Smooth muscle cell (in vitro differentiated cells): ENCODE results near the gene SLC44A5. TPM values are rescaled to one million over a fixed set of nuclear protein-coding genes. Genes with fewer than 3 reads are reported as not detected.
"Not testable (repeated sequence)": the region's sequence is repeated elsewhere in the genome, so short reads cannot be mapped to it uniquely, and the experiment has no call there.

Source experiments
- DNase-seq: peaks from one replicate; lab custom pipeline; 2025; ENCODE audit not compliant: unreplicated experiment; lab: John Stamatoyannopoulos, UW
- H2AFZ ChIP-seq: fragments of 200-600 bp; sonication (generic); 2 replicates; pipeline ENCODE4 v1.6.0; 2016; ENCODE audit warnings: antibody characterized with exemption, low read depth, mild to moderate bottlenecking
- H3F3A ChIP-seq: fragments of 200-600 bp; sonication (generic); 2 replicates; pipeline ENCODE4 v1.6.0; 2017; ENCODE audit warnings: antibody characterized with exemption, low read depth
- H3K27ac ChIP-seq: fragments of 200-600 bp; sonication (generic); 2 replicates; pipeline ENCODE4 v1.5.1; 2016; ENCODE audit warnings: low read depth, mild to moderate bottlenecking
- H3K27me3 ChIP-seq: fragments of 200-600 bp; sonication (generic); 2 replicates; pipeline ENCODE4 v1.6.1; 2016; ENCODE audit warnings: low read depth, mild to moderate bottlenecking
- H3K36me3 ChIP-seq: fragments of 200-600 bp; sonication (generic); 2 replicates; pipeline ENCODE4 v1.5.1; 2016; ENCODE audit warnings: low read depth
- H3K4me1 ChIP-seq: fragments of 200-600 bp; sonication (generic); 2 replicates; pipeline ENCODE4 v1.5.1; 2016; ENCODE audit warnings: low read depth
- H3K4me2 ChIP-seq: fragments of 200-600 bp; sonication (generic); 2 replicates; pipeline ENCODE4 v1.6.0; 2016; ENCODE audit warnings: mild to moderate bottlenecking
- H3K4me3 ChIP-seq: fragments of 200-600 bp; sonication (generic); 2 replicates; pipeline ENCODE4 v1.5.1; 2016; ENCODE audit warnings: mild to moderate bottlenecking
- H3K79me2 ChIP-seq: fragments of 200-600 bp; sonication (generic); 2 replicates; pipeline ENCODE4 v1.6.0; 2016; ENCODE audit warnings: low read depth, mild to moderate bottlenecking
- H3K9ac ChIP-seq: fragments of 200-600 bp; sonication (generic); 2 replicates; pipeline ENCODE4 v1.6.0; 2016; ENCODE audit warnings: low read depth
- H3K9me3 ChIP-seq: fragments of 200-600 bp; sonication (generic); replicated peaks from 2 replicates; pipeline ENCODE4 v1.5.1; 2016; ENCODE audit warnings: low read depth
- H4K20me1 ChIP-seq: fragments of 200-600 bp; sonication (generic); 2 replicates; pipeline ENCODE4 v1.6.0; 2016; ENCODE audit warnings: low read depth
- WGBS: methylation state at CpG from one replicate; pipeline ENCODE4 v1.1.7; 2016; ENCODE audit warnings: low lambda C conversion rate; 5-methylcytosine and 5-hydroxymethylcytosine counted together
- polyA plus RNA-seq: library from polyadenylated mRNA; unstranded; fragments of >200 nt; fragmentation: Nextera tagmentation; extraction: Ambion mirVana; gene quantifications from 2 replicates; pipeline ENCODE4 v1.2.1, GENCODE V29; 2016
- total RNA-seq: library from RNA; depleted of rRNA; stranded (reverse); fragments of >200 nt; gene quantifications from 2 replicates; pipeline ENCODE4 v1.2.3, GENCODE V29; 2014
- TF ChIP-seq, protein P1 (sequence below): fragments of 200-600 bp; sonication (generic); IDR thresholded peaks from 2 replicates; pipeline ENCODE4 v1.5.1; 2017; ENCODE audit warnings: borderline replicate concordance, mild to moderate bottlenecking, antibody characterized with exemption; ENCODE audit not compliant: insufficient read depth, poor library complexity, severe bottlenecking

The SLC44A5 gene
- total and polyA plus RNA-seq, 2 experiments from 2014 or later = 0.89 to 4.4 TPM

DNA sequence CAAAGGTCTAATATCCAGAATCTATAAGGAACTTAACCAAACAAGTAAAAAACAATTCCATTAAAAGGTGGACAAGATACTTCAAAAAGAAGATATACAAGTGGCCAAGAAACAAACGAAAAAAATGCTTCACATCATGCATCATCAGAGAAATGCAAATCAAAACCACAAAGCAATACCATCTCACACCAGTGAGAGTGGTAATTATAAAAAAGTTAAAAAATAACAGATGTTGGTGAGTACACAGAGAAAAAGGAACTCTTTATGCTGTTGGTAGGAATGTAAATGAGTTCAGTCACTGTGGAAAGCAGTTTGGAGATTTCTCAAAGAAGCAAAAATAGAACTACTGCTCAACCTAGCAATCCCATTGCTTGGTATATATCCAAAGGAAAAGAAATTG lies 218.6 kb downstream of the SLC44A5 start:
- no peaks in the 10 kb centered on the region for H3F3A ChIP-seq
- H3K79me2 ChIP-seq = no peaks in the 10 kb centered on the region
- H4K20me1 ChIP-seq = no peaks in the 10 kb centered on the region
- H2AFZ ChIP-seq = no peak overlapping the region
- TF ChIP-seq, protein P1, sequence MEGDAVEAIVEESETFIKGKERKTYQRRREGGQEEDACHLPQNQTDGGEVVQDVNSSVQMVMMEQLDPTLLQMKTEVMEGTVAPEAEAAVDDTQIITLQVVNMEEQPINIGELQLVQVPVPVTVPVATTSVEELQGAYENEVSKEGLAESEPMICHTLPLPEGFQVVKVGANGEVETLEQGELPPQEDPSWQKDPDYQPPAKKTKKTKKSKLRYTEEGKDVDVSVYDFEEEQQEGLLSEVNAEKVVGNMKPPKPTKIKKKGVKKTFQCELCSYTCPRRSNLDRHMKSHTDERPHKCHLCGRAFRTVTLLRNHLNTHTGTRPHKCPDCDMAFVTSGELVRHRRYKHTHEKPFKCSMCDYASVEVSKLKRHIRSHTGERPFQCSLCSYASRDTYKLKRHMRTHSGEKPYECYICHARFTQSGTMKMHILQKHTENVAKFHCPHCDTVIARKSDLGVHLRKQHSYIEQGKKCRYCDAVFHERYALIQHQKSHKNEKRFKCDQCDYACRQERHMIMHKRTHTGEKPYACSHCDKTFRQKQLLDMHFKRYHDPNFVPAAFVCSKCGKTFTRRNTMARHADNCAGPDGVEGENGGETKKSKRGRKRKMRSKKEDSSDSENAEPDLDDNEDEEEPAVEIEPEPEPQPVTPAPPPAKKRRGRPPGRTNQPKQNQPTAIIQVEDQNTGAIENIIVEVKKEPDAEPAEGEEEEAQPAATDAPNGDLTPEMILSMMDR = no peak
- no peaks in the 10 kb centered on the region for H3K9me3 ChIP-seq
- no peak overlapping the region for H3K27ac ChIP-seq
- WGBS = 76% methylated on average over 1 of the region's 1 CpG
- H3K4me3 ChIP-seq = no peak overlapping the region
- DNase-seq = no peak
- no peaks in the 10 kb centered on the region for H3K27me3 ChIP-seq
- H3K4me2 ChIP-seq = no peak overlapping the region
- H3K36me3 ChIP-seq = no peaks in the 10 kb centered on the region
- H3K4me1 ChIP-seq = no peaks in the 10 kb centered on the region
- H3K9ac ChIP-seq = no peak overlapping the region

DNA sequence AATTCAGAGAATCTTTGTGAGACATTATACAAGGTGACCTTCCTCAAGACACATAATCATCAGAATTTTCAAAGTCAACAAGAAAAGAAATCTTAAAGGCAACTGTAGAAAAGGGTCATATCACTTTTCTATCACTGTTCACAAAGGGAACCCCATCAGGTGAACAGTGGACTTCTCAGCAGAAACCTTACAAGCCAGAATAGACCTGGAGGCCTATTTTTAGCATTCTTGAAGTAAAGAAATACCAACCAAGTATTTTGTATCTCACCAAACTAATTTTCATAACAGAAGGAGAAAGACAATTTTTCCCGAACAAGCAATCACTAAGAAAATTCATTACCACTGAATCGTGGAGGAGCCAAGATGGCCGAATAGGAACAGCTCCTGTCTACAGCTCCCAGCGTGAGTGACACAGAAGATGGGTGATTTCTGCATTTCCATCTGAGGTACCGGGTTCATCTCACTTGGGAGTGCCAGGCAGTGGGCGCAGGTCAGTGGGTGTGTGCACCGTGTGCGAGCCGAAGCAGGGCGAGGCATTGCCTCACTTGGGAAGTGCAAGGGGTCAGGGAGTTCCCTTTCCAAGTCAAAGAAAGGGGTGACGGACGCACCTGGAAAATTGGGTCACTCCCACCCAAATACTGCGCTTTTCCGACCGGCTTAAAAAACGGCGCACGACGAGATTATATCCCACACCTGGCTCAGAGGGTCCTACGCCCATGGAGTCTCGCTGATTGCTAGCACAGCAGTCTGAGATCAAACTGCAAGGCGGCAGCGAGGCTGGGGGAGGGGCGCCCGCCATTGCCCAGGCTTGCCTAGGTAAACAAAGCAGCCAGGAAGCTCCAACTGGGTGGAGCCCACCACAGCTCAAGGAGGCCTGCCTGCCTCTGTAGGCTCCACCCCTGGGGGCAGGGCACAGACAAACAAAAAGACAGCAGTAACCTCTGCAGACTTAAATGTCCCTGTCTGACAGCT lies 235.2 kb downstream of the SLC44A5 start:
- not testable (repeated sequence) for H3F3A ChIP-seq, H3K9me3 ChIP-seq, H3K79me2 ChIP-seq, H4K20me1 ChIP-seq, H3K27me3 ChIP-seq, DNase-seq, H3K9ac ChIP-seq, H3K4me2 ChIP-seq, H3K4me3 ChIP-seq, H3K27ac ChIP-seq, H2AFZ ChIP-seq, H3K36me3 ChIP-seq, H3K4me1 ChIP-seq
- 76% methylated on average over 18 of the region's 25 CpGs for WGBS

DNA sequence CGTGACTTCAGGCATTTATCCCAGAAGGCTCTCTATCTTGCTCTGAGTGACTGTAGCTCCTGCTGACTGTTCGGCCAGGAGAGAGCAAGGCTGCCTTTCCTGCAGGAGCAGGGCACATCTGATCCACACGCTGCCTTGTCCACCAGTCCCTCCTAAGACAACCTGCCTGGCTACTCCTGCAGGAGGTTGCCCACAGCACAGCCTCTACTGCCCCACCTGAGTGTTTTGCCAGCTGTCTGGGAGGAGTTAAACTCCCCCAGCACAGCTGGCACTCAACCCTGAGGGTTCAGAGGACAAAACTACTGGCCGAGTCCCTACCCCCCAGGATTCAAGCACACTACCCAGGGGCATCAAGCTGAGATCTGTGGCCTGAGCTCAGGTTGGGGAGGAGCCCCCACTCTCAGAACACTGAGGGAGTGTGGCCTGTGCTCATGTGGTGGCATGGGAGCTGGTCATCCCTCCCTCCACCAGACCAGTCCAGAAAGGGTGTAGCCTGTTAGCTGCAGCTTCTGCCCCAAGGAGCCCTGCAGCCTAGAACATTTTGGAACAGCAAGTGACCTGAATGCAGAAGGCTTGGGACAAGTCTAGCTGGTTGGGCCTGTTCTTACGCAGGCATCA lies 237.3 kb downstream of the SLC44A5 start:
- no peaks in the 10 kb centered on the region for H4K20me1 ChIP-seq
- no peak overlapping the region for H3K4me2 ChIP-seq
- H3K9ac ChIP-seq = no peak overlapping the region
- no peak overlapping the region for H3K27ac ChIP-seq
- H3K9me3 ChIP-seq = no peaks in the 10 kb centered on the region
- H3K79me2 ChIP-seq = no peaks in the 10 kb centered on the region
- H3K36me3 ChIP-seq = no peaks in the 10 kb centered on the region
- H3K4me1 ChIP-seq = no peaks in the 10 kb centered on the region
- TF ChIP-seq, protein P1 = no peak
- H2AFZ ChIP-seq = no peak overlapping the region
- no peak overlapping the region for H3K4me3 ChIP-seq
- H3K27me3 ChIP-seq = no peaks in the 10 kb centered on the region
- DNase-seq = no peak
- no peaks in the 10 kb centered on the region for H3F3A ChIP-seq
- 74% methylated on average over 5 of the region's 5 CpGs for WGBS

DNA sequence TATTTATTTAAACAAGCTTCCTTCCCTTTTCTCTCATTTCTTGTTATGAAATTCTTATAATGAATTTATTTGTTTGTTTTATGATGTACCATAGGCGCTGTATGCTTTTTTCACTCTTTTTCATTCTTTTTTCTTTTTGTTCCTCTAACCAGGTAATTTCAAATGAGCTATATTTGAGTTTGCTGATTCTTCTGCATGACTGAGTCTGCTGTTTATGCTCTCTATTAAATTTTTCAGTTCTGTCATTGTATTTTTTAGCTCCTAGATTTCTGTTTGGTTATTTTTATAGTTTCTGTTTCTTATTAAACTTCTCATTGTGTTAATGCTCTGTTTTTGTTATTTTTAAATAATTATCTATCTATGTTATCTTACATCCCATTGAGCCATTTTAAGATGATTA lies 244.3 kb downstream of the SLC44A5 start:
- H3F3A ChIP-seq = no peaks in the 10 kb centered on the region
- no peak overlapping the region for H3K4me3 ChIP-seq
- peaks cover 7% of the 10 kb centered on the region for H3K9me3 ChIP-seq
- TF ChIP-seq, protein P1 = no peak
- H3K27me3 ChIP-seq = no peaks in the 10 kb centered on the region
- 84% methylated on average over 1 of the region's 1 CpG for WGBS
- no peaks in the 10 kb centered on the region for H4K20me1 ChIP-seq
- no peaks in the 10 kb centered on the region for H3K36me3 ChIP-seq
- H2AFZ ChIP-seq = no peak overlapping the region
- no peak overlapping the region for H3K4me2 ChIP-seq
- no peaks in the 10 kb centered on the region for H3K4me1 ChIP-seq
- H3K9ac ChIP-seq = no peak overlapping the region
- no peak for DNase-seq
- H3K27ac ChIP-seq = no peak overlapping the region
- H3K79me2 ChIP-seq = no peaks in the 10 kb centered on the region
